NCI-H2196 (cell line): ENCODE measurements around the gene ITGB1BP1.

Experiments
- DNase-seq: peaks from one replicate; lab custom pipeline; 2025; ENCODE audit not compliant: unreplicated experiment; lab: John Stamatoyannopoulos, UW

Gene ITGB1BP1

DNA sequence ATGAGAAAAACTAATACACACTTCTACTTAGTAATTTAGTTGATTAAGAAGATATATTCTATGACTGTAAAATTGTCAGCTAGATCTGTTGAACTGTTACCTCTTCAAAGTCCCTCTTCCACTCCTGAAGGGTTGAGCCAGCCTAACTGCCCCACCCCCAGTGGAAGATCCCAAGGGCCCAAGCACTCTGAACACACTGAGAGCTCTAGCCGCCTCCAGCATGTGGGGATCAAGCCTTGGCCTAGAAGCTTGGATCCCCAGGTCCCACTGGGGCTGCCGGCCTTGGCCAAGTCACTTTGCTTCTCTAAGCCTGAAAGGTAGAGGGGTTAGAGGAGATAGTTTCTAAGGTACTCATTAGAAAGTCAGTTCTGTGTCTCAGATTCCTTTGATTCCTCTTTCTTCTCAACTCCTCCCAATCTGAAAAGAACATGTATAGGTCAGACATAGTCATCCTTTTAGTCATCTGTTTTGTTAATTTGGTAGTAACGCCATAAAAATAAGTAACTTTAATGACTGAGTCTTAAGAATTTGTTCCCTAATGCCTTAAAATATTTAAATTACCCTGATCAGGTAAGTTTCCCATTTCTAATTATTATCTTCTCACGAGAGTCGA, 5.7 kb upstream of the ITGB1BP1 start:
- DNase-seq: no peak

DNA sequence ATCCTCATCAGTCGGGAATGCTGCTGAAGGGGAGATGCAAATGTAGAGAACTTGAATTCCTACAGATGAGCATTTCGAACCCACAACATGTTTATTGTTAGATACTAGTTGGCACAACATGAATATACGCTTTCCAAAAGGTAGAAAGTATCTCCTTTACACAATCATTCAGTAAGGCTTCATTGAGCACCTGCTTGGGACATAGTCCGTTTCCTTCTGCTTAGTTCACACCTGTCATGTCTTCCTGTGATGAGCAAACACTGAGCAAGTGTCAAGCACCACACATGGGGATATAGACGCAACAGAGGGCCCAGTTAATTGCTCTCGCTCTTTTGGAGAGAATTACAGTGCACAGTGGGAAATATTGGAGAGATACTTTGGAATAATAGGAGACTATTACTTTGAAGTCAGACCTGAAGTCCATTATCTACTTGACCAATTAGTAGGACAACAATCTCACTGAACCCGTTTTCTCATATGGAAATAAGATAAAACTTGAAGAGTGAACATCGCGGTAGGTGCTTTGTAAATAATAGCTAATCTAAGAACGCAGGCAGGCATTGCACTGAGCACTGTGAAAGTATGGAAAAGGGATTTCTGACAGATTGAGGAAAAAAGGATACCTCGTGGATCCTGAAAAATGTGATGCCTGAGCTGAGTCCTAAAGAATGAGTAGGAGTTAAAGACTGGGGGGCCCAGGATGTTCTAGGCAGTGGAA, 1.3 kb upstream of the ITGB1BP1 start:
- DNase-seq: no peak

GRCh38 chr2:9423922-9424272, 569 bp upstream of the ITGB1BP1 start:
- DNase-seq: no peak

DNA sequence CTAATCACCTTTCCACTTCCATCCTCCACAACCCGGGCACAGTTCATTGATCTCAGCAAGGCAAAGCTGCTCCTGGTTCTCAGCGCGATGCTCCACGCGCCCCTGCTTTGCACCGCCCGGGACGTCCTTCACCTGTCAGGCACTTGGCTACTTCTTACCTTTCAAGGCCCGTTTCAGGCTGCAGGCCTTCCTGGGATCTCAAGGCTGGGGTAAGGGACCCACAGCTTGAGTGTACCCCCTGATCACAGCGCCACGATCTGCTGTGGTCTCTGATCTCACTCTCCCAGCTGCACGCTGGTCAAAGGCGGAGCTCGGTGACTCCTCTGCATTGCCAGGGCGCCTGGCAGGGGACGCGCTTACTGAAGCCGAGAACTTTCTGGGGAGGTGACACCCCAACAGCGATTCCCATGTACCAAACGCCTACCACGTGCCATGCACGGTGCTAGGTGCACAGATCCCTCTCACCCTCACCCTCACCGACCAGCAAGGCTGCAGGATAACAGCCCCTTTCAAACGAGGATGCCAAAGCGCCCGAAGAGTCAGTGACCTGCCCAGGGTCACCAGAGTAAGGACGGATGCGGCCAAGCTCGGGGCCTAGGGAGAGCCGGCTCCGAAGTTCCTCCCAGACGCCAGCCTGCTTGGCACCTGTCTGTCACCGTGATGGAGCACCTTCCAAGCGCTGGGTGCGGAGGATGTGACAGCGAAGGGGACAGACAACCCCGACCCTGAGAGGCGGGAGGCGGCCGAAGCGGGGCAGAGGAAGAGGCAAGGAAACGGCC, 818 bp downstream of the ITGB1BP1 start:
- DNase-seq: no peak

DNA sequence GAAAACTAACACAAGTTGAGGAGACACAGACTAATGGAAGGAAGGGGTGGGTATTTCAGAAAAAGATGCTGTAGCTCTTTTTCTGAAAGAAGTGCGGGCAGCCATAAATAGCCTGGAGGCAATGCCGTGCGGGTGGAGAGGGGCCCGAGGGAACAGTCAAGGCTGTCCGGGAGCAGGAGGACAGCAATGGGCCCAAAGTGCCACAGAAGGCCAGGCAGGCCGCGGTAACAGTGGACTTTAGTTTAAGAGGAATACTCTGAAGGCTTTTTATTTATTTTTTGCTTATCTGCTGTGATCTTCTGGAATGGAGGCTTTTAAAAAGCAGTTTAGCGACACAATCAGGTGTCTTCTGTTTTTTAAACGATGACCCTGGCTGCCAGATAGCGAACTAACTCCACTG, 2.8 kb downstream of the ITGB1BP1 start:
- DNase-seq: no peak

GRCh38 chr2:9419541-9419940, 3.8 kb downstream of the ITGB1BP1 start:
- no peak for DNase-seq

- no peak for DNase-seq
Observed at GRCh38 chr2:9418746-9419145, 4.6 kb downstream of the ITGB1BP1 start.

DNA sequence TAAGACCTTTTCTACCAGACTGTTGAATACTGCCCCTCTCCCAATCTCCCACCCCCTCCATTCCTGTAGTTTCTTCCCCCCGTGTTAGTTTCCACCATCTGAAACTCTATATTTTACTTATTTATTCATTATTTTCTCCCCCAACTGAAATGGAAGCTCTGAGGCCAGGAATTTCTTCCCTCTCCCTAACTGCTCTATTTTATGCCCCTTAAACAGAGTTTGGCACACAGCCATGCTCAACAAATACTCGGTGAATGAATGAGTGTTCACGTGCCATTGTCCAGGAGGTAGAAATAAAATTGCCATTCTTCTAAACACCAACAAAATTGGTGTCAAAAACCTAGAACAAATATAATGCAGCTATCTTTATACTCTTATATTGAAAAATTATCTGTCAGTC, 5.6 kb downstream of the ITGB1BP1 start:
- no peak for DNase-seq

- no peak for DNase-seq
Observed at GRCh38 chr2:9416962-9417316, 6.4 kb downstream of the ITGB1BP1 start.

- DNase-seq: no peak
Observed at GRCh38 chr2:9416267-9416961, 6.9 kb downstream of the ITGB1BP1 start.

GRCh38 chr2:9415516-9416169, 7.7 kb downstream of the ITGB1BP1 start:
- no peak for DNase-seq

DNA sequence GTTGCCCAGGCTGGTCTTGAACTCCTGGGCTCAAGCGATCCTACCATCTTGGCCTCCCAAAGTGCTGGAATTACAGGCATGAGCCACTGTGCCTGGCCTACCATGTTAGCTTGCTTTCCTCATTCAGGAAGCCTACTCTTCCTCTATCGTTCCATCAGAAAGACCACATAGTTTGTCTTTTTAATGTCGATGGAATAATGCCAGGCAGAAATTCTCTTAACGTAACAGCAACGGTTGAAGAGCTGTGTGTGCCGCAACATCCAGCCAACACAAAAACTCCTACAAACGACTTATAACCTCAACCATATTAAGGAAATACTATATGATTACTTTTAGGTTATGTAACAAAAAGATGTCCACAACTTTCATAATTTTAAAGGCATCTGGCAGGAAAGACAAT, 10.5 kb downstream of the ITGB1BP1 start:
- DNase-seq: no peak

- DNase-seq: no peak
Observed at GRCh38 chr2:9410108-9410507, 13.2 kb downstream of the ITGB1BP1 start.

DNA sequence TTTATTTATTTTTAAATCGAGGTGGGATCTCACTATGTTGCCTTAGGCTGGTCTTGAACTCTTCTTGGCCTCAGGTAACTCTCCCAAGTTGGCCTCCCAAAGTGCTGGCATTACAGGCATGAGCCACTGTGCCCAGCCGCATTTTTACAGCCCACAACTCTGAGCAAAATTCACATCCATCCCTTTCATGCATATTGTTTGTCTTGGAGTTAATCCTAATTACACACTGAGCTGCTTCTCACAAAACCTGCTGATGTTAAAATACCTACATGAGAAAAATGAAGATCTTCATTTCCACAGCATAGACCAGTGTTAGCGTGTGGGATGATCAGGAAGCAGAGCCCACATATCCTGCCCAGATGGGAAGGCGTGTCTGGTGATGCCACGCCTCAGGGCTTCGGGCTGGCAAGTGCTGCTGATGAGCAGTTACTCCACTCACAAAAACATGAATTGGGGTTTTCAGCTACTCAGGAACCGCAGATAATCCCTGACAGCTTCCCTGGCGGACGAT, 14.6 kb downstream of the ITGB1BP1 start:
- no peak for DNase-seq

- no peak for DNase-seq
Observed at GRCh38 chr2:9407363-9407811, 15.9 kb downstream of the ITGB1BP1 start.

DNA sequence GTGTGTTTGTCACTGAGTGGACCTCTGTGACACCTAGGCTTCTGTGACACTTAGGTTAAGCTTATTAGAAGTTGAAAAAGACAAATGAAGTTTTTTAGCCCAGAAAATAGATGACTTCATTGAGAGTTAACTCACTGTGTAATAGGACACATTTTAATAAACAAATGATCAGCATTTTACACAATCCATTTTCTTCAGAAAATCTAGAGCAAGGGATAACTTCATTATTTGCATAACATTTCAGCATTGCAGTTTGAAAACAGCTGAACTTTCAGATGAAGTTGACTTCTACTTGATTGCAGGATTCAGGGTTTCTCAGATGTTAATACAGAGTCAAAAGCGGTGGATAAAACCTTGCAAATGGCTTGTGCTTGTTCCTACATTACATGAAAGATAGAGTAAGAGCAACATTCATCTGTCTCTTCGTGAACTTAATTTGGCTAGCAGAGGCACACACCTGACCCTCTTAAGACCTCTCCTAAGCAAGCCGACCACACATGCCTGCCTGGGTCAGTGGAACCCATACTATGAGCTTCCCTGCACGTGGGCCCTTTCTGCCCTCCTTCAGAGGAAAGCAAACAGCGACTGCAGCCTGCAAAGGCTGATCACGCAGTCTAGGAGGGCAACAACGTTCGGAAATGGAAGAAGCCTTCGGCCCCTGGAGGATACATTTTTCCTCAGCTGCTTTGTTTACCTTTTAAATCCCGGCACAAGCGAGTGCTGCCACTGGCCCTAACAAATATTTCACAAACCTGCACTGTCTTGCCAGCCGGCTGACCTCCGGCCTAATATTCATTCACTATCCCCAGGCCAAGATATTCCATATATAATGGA, 16.6 kb downstream of the ITGB1BP1 start:
- DNase-seq: no peak

DNA sequence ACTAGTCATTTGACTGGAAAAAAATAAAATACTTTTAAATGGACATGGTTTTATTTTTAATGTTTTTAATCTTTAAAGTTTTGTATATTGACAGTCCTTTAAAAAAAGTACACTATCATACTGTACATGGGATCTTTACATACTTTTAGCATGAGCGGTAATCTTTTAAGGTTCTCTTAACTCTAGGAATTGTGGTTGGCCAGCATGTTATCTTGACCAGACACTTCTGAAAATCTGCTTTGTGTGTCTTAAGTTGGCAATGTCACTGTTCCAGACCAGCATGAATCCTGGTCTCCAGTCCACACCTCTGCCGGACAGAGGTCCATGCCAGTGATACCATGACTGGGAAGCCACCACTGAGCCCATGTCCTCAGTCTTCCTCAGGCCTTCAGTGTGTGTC, 17.7 kb downstream of the ITGB1BP1 start:
- no peak for DNase-seq

- no peak for DNase-seq
Observed at GRCh38 chr2:9404451-9404850, 18.9 kb downstream of the ITGB1BP1 start.

DNA sequence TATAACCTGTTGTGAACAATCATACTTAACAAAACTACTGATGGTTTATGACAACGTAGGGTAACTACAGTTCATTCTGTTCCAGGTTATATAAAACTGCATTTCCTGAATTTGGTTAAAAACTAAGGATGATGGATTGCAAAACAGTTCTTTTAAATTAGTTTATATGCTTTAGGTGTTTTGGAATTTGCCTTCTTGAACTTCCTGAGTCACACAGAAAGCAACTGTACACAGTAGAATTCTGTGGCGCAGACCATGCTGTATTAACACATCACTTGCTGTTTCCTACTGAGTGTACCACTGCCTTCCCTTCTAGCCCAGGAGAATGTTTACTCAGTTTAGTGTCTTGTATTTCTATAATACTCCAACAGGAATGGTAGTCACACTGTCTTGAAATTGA, 19.4 kb downstream of the ITGB1BP1 start:
- no peak for DNase-seq
